Fibroblast of gingiva (primary cell): Measurements from ENCODE around the gene SRPRA.
"Not testable (repeated sequence)": the region's sequence is repeated elsewhere in the genome, so short reads cannot be mapped to it uniquely, and the experiment has no call there.

Source experiments
- DNase-seq: peaks from one replicate; pipeline ENCODE4 v3.0.0-alpha.2; 2011; ENCODE audit warnings: low read depth

SRPRA gene

GRCh38 chr11:126282736-126283591 is 14.3 kb upstream of the SRPRA start, which contains the start of gene TIRAP:
Gene TIRAP (plus strand): TSS chr11:126283093. CDS start chr11:126290895, 7,802 bp downstream.
- peak; percentile 62 for DNase-seq

DNA sequence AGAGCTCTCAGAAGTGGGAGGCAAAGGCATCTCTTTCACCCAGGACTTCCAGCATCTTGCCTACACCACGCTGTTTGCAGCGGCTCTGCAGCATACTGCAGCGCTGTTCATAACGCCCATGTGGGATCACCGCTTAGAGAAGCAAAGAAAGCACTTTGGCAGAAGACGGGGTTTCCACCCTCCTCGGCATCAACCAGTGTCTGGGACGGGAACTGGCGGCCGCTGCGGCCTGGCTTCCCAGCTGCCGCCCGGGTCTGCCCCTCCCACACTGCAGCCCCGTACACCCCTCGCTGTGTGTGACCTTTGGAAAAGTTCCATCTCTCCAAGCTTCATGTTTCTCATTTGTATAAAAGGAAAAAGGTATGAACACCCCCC is 13.7 kb upstream of the SRPRA start:
- peak; percentile 29 for DNase-seq

- no peak for DNase-seq
Observed at GRCh38 chr11:126281666-126282175, 13.0 kb upstream of the SRPRA start.

DNA sequence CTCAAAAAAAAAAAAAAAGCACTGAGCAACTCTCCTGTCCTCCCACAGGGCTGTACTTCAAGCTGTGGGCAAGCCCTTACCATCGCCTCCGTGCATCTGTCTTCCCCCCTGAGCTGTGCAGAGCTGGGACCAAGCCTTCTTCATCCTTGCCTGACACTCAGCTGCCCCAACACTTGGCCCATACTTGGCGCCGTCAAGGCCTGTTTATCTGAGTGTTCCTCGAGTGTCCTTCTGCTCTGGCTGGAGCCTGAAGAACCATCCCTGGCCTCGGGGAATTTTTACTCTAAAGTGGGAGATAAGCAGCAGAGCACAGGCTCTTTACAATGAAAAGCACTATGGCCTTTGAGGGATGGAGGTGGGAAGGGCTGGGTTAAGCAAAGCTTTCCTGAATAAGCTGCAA is 12.6 kb upstream of the SRPRA start:
- no peak for DNase-seq

DNA sequence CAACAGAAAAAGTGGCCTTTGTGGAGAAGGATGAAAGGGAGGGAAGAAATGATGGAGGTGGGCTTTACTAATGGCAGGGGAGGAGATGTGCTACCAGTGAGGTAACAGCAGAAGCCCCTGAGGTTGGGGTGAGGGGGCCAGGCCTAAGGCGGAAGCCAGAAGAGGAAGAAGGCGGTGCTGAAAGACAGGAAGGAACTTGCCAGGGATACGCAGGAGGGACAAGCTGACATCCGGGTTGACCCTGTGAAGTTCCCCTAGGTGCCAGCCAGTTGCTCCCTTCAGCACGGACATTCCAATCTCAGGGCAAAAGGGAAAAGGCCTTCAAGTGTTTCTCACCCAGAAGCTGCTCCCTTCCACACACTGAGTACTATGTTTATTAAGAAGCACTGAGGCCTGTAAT is 11.9 kb upstream of the SRPRA start:
- DNase-seq, result no peak

- DNase-seq, result no peak
Observed at GRCh38 chr11:126279191-126279590, 10.5 kb upstream of the SRPRA start.

DNA sequence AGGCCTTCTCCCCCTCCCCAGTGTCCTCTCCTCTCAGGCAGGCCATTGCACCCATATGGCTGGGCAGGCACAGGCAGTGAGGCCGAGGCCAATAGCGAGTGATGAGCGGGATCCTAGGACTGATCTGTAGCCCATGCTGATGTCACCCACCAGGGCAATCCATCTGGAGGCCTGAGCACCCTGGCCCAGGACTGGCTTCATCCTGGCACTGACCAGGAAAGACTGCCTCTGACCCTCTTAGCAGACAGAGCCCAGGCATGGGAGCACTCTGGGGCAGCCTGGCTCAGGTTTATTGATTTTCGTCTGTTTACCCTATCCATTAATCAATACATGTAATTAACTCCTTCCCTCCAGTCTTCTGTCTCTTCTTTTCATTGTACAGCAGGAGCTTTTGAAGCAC is 9.1 kb upstream of the SRPRA start:
- no peak for DNase-seq

GRCh38 chr11:126277322-126277721 is 8.6 kb upstream of the SRPRA start:
- no peak for DNase-seq

GRCh38 chr11:126268361-126268707 is 361 bp downstream of the SRPRA start:
- no peak for DNase-seq

GRCh38 chr11:126267650-126268049 is 1.0 kb downstream of the SRPRA start:
- no peak for DNase-seq

DNA sequence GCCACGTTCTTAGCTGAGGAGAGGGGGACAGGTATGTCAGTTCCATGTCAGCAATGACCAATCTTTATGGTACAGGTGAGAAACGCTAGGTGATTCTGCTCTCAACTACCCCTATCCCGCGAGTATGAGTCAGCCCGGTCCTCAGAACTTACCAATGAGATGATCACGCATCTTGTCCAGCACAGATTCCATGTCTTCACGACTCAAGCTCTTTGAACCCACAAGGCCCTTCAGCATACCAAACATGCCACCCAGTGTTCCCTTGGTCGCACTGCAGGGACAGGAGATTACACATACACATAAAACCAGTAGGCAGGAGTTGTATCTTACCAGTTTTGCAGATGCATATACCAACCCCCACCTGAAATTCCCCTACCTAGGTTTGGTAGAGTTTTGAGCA is 2.9 kb downstream of the SRPRA start:
- peak; percentile 28 for DNase-seq

DNA sequence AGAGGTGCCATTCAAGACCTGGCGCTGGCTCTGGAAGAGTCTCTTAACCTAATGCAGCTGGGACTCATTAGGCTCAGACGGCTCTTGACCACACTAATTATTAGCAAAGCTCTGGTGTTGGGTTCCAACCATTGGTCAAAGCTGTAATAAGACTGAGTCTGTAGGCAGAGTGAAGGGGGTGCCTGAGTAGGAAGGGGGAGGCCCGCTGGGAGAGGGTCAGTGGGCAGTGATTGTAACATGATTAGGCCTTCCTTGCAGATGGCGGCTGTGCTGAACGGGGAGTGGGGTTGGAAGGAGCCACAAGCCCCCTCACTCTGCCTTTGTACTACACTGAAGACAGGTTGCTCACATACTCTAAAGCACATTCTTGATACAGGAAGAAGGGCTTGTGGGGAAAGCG is 5.2 kb downstream of the SRPRA start:
- DNase-seq, result no peak

GRCh38 chr11:126262216-126262615 is 6.5 kb downstream of the SRPRA start:
- no peak for DNase-seq

GRCh38 chr11:126257764-126258163 is 10.9 kb downstream of the SRPRA start:
- DNase-seq, result peak; percentile 38

DNA sequence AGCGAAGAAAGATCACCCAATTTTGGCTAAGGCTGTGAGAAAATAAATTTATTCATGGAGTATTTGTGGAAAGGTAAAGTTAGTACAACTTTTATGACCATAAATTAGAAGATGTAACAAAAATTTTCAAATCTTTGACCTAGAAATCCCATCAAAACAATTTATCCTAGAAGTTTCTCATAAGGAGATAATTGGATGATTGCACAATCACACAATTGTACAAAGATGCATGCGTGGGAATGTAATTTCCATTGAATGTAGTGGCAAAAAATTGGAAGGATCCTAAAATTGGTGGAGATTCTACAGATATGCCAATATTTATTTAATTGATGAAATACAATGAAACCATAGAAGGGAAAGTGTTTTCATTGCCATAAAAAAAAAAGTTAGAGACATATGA is 11.6 kb downstream of the SRPRA start:
- DNase-seq, result no peak

- DNase-seq, result no peak
Observed at GRCh38 chr11:126256216-126256615, 12.5 kb downstream of the SRPRA start.

DNA sequence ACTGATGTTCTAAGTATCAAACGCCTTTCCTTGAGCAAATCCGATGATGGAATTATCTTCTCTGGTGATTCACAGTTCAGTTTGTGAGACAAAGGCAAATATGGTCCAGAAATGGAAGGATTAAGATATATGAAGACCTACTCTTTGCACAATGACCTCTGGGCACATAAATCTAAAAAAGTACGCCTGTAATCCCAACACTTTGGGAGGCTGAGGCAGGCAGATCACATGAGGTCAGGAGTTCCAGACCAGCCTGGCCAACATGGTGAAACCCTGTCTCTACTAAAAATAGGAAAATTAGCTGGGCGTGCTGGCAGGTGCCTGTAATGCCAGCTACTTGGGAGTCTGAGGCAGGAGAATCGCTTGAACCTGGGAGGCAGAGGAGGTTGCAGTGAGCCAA is 13.2 kb downstream of the SRPRA start:
- not testable (repeated sequence) for DNase-seq

DNA sequence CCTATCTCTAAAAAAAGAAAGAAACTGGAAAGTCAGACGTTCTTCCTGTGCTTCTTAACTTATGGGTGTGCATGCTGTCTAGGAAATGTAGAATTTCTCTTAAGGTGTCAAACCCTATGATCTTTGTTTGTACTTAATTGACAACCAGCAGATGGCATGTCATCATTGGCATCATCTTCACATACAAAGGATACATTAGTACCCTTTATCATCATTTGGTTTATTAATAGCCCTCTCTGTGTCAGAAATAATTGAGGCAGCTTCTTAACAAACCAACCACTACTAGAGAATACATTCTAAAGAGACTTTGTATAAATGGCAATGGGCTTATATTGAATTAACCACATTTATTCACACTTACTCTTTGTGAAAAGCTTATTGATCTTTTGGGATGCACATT is 13.9 kb downstream of the SRPRA start:
- no peak for DNase-seq

- no peak for DNase-seq
Observed at GRCh38 chr11:126253265-126253664, 15.4 kb downstream of the SRPRA start.

- DNase-seq, result no peak
Observed at GRCh38 chr11:126246636-126247035, 22.1 kb downstream of the SRPRA start.

DNA sequence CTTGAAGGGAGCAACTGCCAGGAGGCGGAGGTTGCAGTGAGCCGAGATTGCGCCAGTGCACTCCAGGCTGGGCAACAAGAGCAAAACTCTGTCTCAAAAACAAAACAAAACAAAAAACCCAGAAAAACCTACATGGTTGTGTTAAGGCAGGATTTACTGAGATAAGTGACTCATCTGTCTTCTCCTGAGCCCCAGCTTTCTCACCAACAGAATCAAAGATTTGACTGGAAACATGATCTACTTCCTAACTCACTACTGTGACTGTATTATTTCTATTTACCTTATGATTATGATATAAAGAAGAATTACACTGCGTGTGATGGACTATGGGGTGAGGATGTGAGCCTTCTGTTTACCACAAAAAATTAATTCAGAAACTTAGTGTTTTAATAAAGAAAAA is 35.3 kb downstream of the SRPRA start:
- DNase-seq, result no peak

DNA sequence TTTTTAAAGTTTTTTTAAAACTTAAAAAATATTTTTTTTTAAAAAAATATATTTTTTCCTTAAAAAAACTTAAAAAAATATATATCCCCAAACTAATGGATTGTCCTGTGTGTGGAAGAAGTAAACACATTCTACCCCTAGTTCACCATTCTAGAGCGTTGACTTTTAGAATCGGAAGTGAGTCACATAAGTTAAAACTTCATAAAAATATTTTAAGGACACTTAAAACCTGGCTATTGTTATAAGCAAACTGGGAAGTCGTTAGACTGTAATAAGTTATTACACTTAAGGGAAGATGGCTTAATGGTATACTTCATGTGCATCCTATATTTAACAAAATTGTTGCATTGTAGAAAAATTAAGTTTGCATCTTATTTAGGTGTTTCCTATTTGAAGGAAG is 36.0 kb downstream of the SRPRA start:
- DNase-seq, result no peak

- DNase-seq, result peak; percentile 27
Observed at GRCh38 chr11:126231725-126232459, 36.8 kb downstream of the SRPRA start.
